Activated CD8-positive, alpha-beta T cell treated with anti-CD3 and anti-CD28 coated beads for 36 hours (primary cell): Measurements from ENCODE around the gene AKIP1. TPM values are rescaled to one million over a fixed set of nuclear protein-coding genes. Genes with fewer than 3 reads are reported as not detected.
"Not testable (repeated sequence)": the region's sequence is repeated elsewhere in the genome, so short reads cannot be mapped to it uniquely, and the experiment has no call there.

Experiments used
- ATAC-seq: fragments of 200-7000 bp; cut with Tn5 transposase; one replicate; pipeline ENCODE4 v1.10.0; 2021; ENCODE audit warnings: mild to moderate bottlenecking, moderate library complexity
- CTCF ChIA-PET: fragments of 350-600 bp; sonication (Branson Sonifier 250); formaldehyde crosslinking; loops from one replicate; lab custom pipeline; 2021; ENCODE audit warnings: antibody characterized with exemption; lab: Charles Lee
- POLR2A ChIA-PET: fragments of 350-600 bp; sonication (Branson Sonifier 250); formaldehyde crosslinking; loops from one replicate; lab custom pipeline; 2021; ENCODE audit warnings: antibody characterized with exemption; lab: Charles Lee
- DNase-seq: peaks from one replicate; pipeline ENCODE4 v3.0.0-alpha.2; 2020
- H3K27ac Mint-ChIP-seq: one replicate; pipeline ENCODE4 v1.8.0; 2021; ENCODE audit warnings: mild to moderate bottlenecking, mixed read lengths
- H3K27me3 Mint-ChIP-seq: one replicate; pipeline ENCODE4 v1.8.0; 2021; ENCODE audit warnings: mixed read lengths
- H3K36me3 Mint-ChIP-seq: one replicate; pipeline ENCODE4 v1.8.0; 2021; ENCODE audit warnings: low read depth, mixed read lengths
- H3K4me1 Mint-ChIP-seq: one replicate; pipeline ENCODE4 v1.8.0; 2021; ENCODE audit warnings: low read depth, mixed read lengths
- H3K4me3 Mint-ChIP-seq: one replicate; pipeline ENCODE4 v1.8.0; 2021; ENCODE audit warnings: mild to moderate bottlenecking, moderate library complexity, mixed read lengths
- H3K9me3 Mint-ChIP-seq: one replicate; pipeline ENCODE4 v1.8.0; 2021; ENCODE audit warnings: mixed read lengths
- intact Hi-C: fragments of 100-400 bp; cut with micrococcal nuclease; formaldehyde crosslinking; loops from one replicate; pipeline ENCODE4 v1.10.0; 2022
- total RNA-seq, 2 experiments: library from RNA; stranded (reverse); gene quantifications; one replicate each; pipeline ENCODE4 v1.2.3, GENCODE V29; 2021
- TF ChIP-seq, protein P1 (sequence below): fragments of 200-600 bp; IDR thresholded peaks from one replicate; pipeline ENCODE4 v1.8.0; 2022; ENCODE audit warnings: antibody characterized with exemption, mild to moderate bottlenecking

Gene AKIP1
- total RNA-seq, 2 experiments from 2014 or later, result 27.8 to 28.2 TPM

DNA sequence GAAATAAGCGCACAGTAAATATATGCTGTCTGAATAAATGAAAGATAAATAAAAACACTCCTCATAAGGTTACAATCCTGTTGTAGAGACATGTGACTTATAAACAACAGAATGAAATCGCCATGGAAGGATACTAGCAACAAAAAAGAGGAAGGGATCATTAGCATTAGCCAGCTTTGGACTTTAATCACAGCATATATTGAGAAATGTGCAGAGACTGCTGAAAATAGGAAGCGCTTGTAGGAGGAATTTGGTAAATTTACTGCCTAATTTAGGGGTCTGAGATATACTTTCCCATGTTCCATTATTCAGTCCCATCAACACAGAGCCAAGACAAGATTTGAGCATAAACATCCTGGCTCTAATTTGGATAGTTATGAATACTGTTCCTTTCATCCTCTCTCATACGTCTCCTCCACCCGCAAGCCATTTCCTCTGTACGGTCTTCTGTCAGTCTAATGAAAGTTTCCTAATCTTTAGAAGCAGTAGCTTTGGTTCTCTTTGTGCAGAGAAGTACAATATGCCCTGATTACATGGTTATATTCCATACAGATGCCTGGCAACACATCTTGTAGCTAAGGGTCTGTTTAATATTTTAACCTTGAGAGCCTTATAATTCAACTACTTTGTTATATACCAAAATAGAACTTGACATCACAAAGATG, 37.1 kb upstream of the AKIP1 start:
- ATAC-seq, result no peak
- POLR2A ChIA-PET, result no interaction called here

DNA sequence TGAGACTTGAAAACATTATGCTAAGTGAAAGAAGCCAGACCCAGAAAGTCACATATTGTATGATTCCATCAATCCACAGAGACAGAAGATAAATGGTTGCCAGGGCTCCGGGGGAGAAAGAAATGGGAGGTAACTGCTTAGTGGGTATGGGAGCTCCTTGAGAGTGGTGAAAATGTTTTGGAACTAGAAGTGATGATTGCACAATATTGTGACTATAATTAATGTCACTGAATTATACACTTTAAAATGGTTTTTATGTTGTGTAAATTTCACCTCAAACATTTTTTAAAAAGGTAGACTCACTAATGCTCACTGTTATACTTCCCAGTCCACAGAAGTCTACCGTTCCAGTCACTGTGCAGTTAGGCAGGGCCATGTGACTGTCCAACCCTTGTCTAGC, 32.2 kb upstream of the AKIP1 start:
- no peak overlapping the region for H3K27ac Mint-ChIP-seq
- DNase-seq (no peak), ATAC-seq (no peak)
- POLR2A ChIA-PET, result no interaction called here
- H3K27me3 Mint-ChIP-seq, result peaks cover 12% of the 10 kb centered on the region
- H3K9me3 Mint-ChIP-seq, result no peaks in the 10 kb centered on the region
- H3K4me3 Mint-ChIP-seq, result no peak overlapping the region
- TF ChIP-seq, protein P1, sequence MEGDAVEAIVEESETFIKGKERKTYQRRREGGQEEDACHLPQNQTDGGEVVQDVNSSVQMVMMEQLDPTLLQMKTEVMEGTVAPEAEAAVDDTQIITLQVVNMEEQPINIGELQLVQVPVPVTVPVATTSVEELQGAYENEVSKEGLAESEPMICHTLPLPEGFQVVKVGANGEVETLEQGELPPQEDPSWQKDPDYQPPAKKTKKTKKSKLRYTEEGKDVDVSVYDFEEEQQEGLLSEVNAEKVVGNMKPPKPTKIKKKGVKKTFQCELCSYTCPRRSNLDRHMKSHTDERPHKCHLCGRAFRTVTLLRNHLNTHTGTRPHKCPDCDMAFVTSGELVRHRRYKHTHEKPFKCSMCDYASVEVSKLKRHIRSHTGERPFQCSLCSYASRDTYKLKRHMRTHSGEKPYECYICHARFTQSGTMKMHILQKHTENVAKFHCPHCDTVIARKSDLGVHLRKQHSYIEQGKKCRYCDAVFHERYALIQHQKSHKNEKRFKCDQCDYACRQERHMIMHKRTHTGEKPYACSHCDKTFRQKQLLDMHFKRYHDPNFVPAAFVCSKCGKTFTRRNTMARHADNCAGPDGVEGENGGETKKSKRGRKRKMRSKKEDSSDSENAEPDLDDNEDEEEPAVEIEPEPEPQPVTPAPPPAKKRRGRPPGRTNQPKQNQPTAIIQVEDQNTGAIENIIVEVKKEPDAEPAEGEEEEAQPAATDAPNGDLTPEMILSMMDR, result no peak
- H3K4me1 Mint-ChIP-seq, result peaks cover 6% of the 10 kb centered on the region
- intact Hi-C loops, result no loop called here
- no peaks in the 10 kb centered on the region for H3K36me3 Mint-ChIP-seq
- CTCF ChIA-PET, result no interaction called here

More for the DNA sequence above, 37.1 kb upstream of the AKIP1 start:
- DNase-seq, result no peak
- intact Hi-C loops, result no loop called here
- no peaks in the 10 kb centered on the region for H3K36me3 Mint-ChIP-seq
- CTCF ChIA-PET, result interaction anchor here (0.9 to 1.0 kb wide), 2 partner anchors 86 to 87 kb away, joined by 3 read pairs; no protein-coding TSS in a partner anchor
- no peaks in the 10 kb centered on the region for H3K9me3 Mint-ChIP-seq
- no peak overlapping the region for H3K4me3 Mint-ChIP-seq
- H3K4me1 Mint-ChIP-seq, result peaks cover 16% of the 10 kb centered on the region
- peaks cover 36% of the 10 kb centered on the region for H3K27me3 Mint-ChIP-seq
- TF ChIP-seq, protein P1, result no peak
- no peak overlapping the region for H3K27ac Mint-ChIP-seq

DNA sequence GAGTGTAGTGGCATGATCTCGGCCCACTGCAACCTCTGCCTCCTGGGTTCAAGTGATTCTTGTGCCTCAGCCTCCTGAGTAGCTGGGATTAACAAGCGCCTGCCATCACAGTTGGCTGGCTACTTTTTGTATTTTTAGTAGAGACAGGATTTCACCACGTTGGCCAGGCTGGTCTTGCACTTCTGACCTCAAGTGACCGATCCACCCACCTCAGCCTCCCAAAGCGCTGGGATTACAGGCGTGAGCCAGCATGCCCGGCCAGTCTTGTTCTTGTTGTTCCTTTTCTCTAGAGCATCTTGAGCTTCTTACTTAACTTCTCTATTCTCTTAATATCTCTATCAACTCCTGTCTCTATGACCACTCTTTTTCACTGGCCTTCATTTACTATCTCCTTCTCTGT, 29.4 kb upstream of the AKIP1 start:
- H3K4me1 Mint-ChIP-seq, H3K4me3 Mint-ChIP-seq, H3K9me3 Mint-ChIP-seq, ATAC-seq, H3K27ac Mint-ChIP-seq, POLR2A ChIA-PET, intact Hi-C loops, DNase-seq, H3K36me3 Mint-ChIP-seq: not testable (repeated sequence)
- H3K27me3 Mint-ChIP-seq, result peaks cover 11% of the 10 kb centered on the region
- CTCF ChIA-PET, result interaction anchor here (0.8 kb wide), 1 partner anchor 30 kb away, joined by 4 read pairs; no protein-coding TSS in a partner anchor

DNA sequence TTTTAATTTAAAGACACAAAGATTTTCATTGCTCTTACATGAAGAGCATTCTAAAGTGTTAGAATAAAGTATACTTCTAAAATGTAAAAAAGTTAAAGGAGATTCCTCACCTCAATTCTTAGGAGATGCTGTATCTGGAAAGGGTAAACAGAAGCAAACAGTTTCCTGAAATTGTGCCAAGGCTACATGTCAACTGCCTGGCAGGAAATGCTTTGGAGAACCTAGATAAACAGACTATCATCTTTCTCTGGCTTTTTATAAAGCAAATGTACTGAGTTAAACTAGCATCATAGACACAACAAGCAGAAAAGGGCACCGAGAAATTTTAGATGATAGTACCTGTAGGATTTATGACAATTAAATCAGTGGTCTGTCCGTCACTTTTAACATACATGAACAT, 24.7 kb upstream of the AKIP1 start:
- CTCF ChIA-PET, result interaction anchor here (1.2 kb wide), 1 partner anchor 18 kb away, joined by 3 read pairs; no protein-coding TSS in a partner anchor
- POLR2A ChIA-PET, result no interaction called here
- intact Hi-C loops, result no loop called here
- Mint-ChIP-seq H3K4me3 (no peak overlapping the region), H3K4me1 (no peaks in the 10 kb centered on the region), H3K27ac (no peak overlapping the region), H3K27me3 (peaks cover 6% of the 10 kb centered on the region), H3K9me3 (peaks cover 2% of the 10 kb centered on the region), H3K36me3 (no peaks in the 10 kb centered on the region)
- DNase-seq (no peak), ATAC-seq (no peak)
- TF ChIP-seq, protein P1, result no peak

DNA sequence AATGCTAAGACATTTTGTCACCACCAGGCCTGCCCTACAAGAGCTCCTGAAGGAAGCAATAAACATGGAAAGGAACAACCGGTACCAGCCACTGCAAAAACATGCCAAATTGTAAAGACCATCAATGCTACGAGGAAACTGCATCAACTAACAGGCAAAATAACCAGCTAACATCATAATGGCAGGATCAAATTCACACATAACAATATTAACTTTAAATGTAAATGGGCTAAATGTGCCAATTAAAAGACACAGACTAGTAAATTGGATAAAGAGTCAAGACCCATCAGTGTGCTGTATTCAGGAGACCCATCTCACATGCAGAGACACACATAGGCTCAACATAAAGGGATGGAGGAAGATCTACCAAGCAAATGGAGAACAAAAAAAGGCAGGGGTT, 19.8 kb upstream of the AKIP1 start:
- H3K9me3 Mint-ChIP-seq, H3K4me1 Mint-ChIP-seq, H3K27me3 Mint-ChIP-seq, POLR2A ChIA-PET, DNase-seq, CTCF ChIA-PET, H3K27ac Mint-ChIP-seq, H3K4me3 Mint-ChIP-seq, ATAC-seq, H3K36me3 Mint-ChIP-seq, intact Hi-C loops: not testable (repeated sequence)

DNA sequence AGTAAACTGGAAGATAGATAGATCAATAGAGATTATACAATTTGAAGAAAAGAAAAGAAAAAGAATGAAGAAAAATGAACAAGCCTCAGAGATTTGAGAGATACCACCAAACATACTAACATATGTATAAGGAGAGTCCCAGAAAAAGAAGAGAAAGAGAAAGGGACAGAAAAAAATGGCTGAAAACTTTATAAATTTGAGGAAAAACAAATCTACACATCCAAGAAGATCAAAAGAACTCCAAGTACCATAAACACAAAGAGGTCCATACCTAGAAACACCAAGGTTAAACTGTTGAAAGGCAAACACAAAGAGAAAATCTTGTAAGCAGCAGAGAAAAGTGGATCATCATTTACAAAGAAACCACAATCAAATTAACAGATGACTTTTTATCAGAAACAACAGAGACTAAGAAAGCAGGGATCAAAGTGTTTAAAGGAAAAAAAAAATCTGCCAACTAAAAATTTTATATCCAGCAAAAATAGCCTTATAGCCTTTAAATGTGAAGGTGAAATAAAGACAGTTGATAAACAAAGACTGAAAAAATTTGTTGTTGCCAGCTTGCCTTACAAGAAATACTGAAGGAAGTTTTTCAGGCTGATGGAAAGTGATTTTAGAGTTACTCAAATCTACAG, 11.8 kb upstream of the AKIP1 start:
- H3K27me3 Mint-ChIP-seq, result peaks cover 5% of the 10 kb centered on the region
- ChIA-PET CTCF (no interaction called here), POLR2A (no interaction called here)
- H3K4me1 Mint-ChIP-seq, result no peaks in the 10 kb centered on the region
- no peak overlapping the region for H3K27ac Mint-ChIP-seq
- H3K36me3 Mint-ChIP-seq, result peaks cover 7% of the 10 kb centered on the region
- TF ChIP-seq, protein P1, result no peak
- H3K4me3 Mint-ChIP-seq, result no peak overlapping the region
- intact Hi-C loops, result no loop called here
- DNase-seq (no peak), ATAC-seq (no peak)
- peaks cover 20% of the 10 kb centered on the region for H3K9me3 Mint-ChIP-seq
